Spleen (tissue), 11 donors: ENCODE data around the gene NGFR. TPM values are rescaled to one million over a fixed set of nuclear protein-coding genes. Genes with fewer than 3 reads are reported as not detected.

Source experiments
- DNase-seq: peaks from one replicate; pipeline ENCODE4 v3.0.0-alpha.2; 2020
- H3K27ac ChIP-seq, 8 donors: fragments of 200-600 bp; sonication (generic) in 7 of 8; 1 replicate in 4 of 8; 2 replicates in 4 of 8; pipeline versions ENCODE4 v1.5.0 to v1.8.0; 2016 to 2021; ENCODE audit warnings: inconsistent platforms in 4 of 8, mild to moderate bottlenecking in 4 of 8, moderate library complexity in 1 of 8
- H3K27me3 ChIP-seq, 7 donors: fragments of 200-600 bp; sonication (generic) in 6 of 7; replicated peaks in 1 of 7; 1 replicate in 4 of 7; 2 replicates in 3 of 7; pipeline versions ENCODE4 v1.5.0 to v1.8.0; 2016 to 2021; ENCODE audit warnings: inconsistent platforms in 3 of 7, mild to moderate bottlenecking in 1 of 7
- H3K36me3 ChIP-seq, 6 donors: fragments of 200-600 bp; sonication (generic) in 5 of 6; 1 replicate in 4 of 6; 2 replicates in 2 of 6; pipeline versions ENCODE4 v1.5.0 to v1.8.0; 2016 to 2021; ENCODE audit warnings: inconsistent platforms in 2 of 6
- H3K4me1 ChIP-seq, 6 donors: fragments of 200-600 bp; sonication (generic) in 5 of 6; 1 replicate in 3 of 6; 2 replicates in 3 of 6; pipeline versions ENCODE4 v1.5.0 to v1.8.0; 2016 to 2021; ENCODE audit warnings: inconsistent platforms in 3 of 6
- H3K4me3 ChIP-seq, 8 donors: fragments of 200-600 bp; sonication (generic) in 7 of 8; 1 replicate in 4 of 8; 2 replicates in 4 of 8; pipeline versions ENCODE4 v1.5.0 to v1.8.0; 2016 to 2021; ENCODE audit warnings: inconsistent platforms in 4 of 8, mild to moderate bottlenecking in 4 of 8, moderate library complexity in 2 of 8
- H3K9me3 ChIP-seq, 8 donors: fragments of 200-600 bp; sonication (generic) in 7 of 8; 1 replicate in 4 of 8; 2 replicates in 4 of 8; pipeline versions ENCODE4 v1.5.0 to v1.8.0; 2016 to 2021; ENCODE audit warnings: inconsistent platforms in 4 of 8
- CTCF ChIP-seq, 11 experiments: fragments of 200-600 bp in 7 of 11; fragments of 450-650 bp in 4 of 11; sonication (generic) in 4 of 11; IDR thresholded peaks in 8 of 11; conservative IDR thresholded peaks in 3 of 11; 1 replicate in 7 of 11; 2 replicates in 4 of 11; pipeline versions ENCODE4 v1.4.0 to v1.8.0; 2016 to 2021; ENCODE audit warnings: antibody characterized with exemption in 11 of 11, inconsistent platforms in 4 of 11, mild to moderate bottlenecking in 1 of 11
- POLR2A ChIP-seq, 3 donors: fragments of 450-650 bp; IDR thresholded peaks; one replicate each; pipeline ENCODE4 v1.5.1; 2017; ENCODE audit warnings: antibody characterized with exemption in 3 of 3, mild to moderate bottlenecking in 1 of 3
- POLR2AphosphoS5 ChIP-seq, 3 donors: sonication (generic); formaldehyde crosslinking; IDR thresholded peaks; one replicate each; pipeline ENCODE4 v1.5.1; 2017; ENCODE audit warnings: antibody characterized with exemption in 3 of 3
- WGBS, 5 donors: extraction: QIAGEN DNeasy Blood & Tissue Kit in 3 of 5; methylation state at CpG; one replicate each; pipeline versions ENCODE4 v1.1.5 to v1.1.7; 2013 to 2018; 5-methylcytosine and 5-hydroxymethylcytosine counted together
- intact Hi-C: fragments of 100-400 bp; cut with DNase I; formaldehyde crosslinking; loops from one replicate; pipeline ENCODE4 v1.15.0; 2023; ENCODE audit warnings: low total_unique reads
- polyA plus RNA-seq, 3 donors: library from polyadenylated mRNA; stranded (reverse); fragments of 200-250 nt; gene quantifications; one replicate each; pipeline ENCODE4 v1.2.1, GENCODE V29; 2013
- total RNA-seq, 7 donors: library from RNA; depleted of rRNA in 3 of 7; stranded (reverse); fragments of >200 nt in 3 of 7; fragmentation: NEBNext Ultra II Directional in 4 of 7; extraction: Animal tissue kit (Norgen Biotek cat#: 25700) in 4 of 7; gene quantifications; one replicate each; pipeline versions ENCODE4 v1.1.0 to v1.2.1, GENCODE V29; 2016 to 2021
- donor health status: healthy with polysubstance abuse.
- donor health status: DM: no; HTN: no; CAD: no; lungs with moderate emphysema.
- donor health status: DM: no; HTN: no; CAD: no.
- donor health status: Bipolar disorder and iron deficiency.
- donor health status: healthy.
- donor health status: DM: no; HTN: no; CAD: no.
- donor health status: DM: yes; HTN: yes; CAD: no.

Gene NGFR
- total and polyA plus RNA-seq, 10 donors, result 4.1 to 36.8 (median 13.9) TPM

- Histone ChIP-seq H3K27me3 (peaks cover 0 to 29% (median 0%) of the 10 kb centered on the region in 7 donors), H3K36me3 (no peaks in the 10 kb centered on the region), H3K4me3 (no peak overlapping the region), H3K9me3 (no peaks in the 10 kb centered on the region), H3K4me1 (peaks cover 0 to 18% (median 6%) of the 10 kb centered on the region in 6 donors), H3K27ac (no peak overlapping the region)
- WGBS, 5 donors, result 76 to 84% (median 77%) methylated on average over 5 to 11 of the region's 11 CpGs
- DNase-seq, result peak; percentile 67
- no peak for TF ChIP-seq POLR2AphosphoS5 (IDR thresholded peaks at IDR 0.05)
- TF ChIP-seq POLR2A (IDR thresholded peaks at IDR 0.05), result no peak
- TF ChIP-seq CTCF (IDR thresholded peaks at IDR 0.05 in 8 of 11, conservative IDR thresholded peaks at IDR 0.05 in 3 of 11), result no peak
- intact Hi-C loops, result no loop called here
Observed at GRCh38 chr17:49523706-49524472, 28.8 kb downstream of the NGFR start.

- WGBS, 5 donors, result 77 to 90% (median 88%) methylated on average over 11 to 17 of the region's 17 CpGs
- peaks cover 0 to 37% (median 0%) of the 10 kb centered on the region in 7 donors for H3K27me3 ChIP-seq
- intact Hi-C loops, result no loop called here
- no peaks in the 10 kb centered on the region for H3K36me3 ChIP-seq
- no peak overlapping the region for H3K4me3 ChIP-seq
- no peak overlapping the region for H3K27ac ChIP-seq
- H3K9me3 ChIP-seq, result no peaks in the 10 kb centered on the region
- TF ChIP-seq CTCF (IDR thresholded peaks at IDR 0.05 in 8 of 11, conservative IDR thresholded peaks at IDR 0.05 in 3 of 11) (no peak), POLR2A (IDR thresholded peaks at IDR 0.05) (no peak), POLR2AphosphoS5 (IDR thresholded peaks at IDR 0.05) (no peak)
- peak; percentile 66 for DNase-seq
- peaks cover 0 to 18% (median 6%) of the 10 kb centered on the region in 6 donors for H3K4me1 ChIP-seq
Observed at GRCh38 chr17:49524473-49525359, 29.6 kb downstream of the NGFR start.

GRCh38 chr17:49525831-49526741, 31.0 kb downstream of the NGFR start:
- Histone ChIP-seq H3K4me1 (peaks cover 0 to 18% (median 6%) of the 10 kb centered on the region in 6 donors), H3K9me3 (no peaks in the 10 kb centered on the region), H3K4me3 (no peak overlapping the region), H3K27me3 (peaks cover 0 to 33% (median 0%) of the 10 kb centered on the region in 7 donors), H3K27ac (no peak overlapping the region), H3K36me3 (no peaks in the 10 kb centered on the region)
- TF ChIP-seq CTCF (IDR thresholded peaks at IDR 0.05 in 8 of 11, conservative IDR thresholded peaks at IDR 0.05 in 3 of 11), result no peak
- TF ChIP-seq POLR2A (IDR thresholded peaks at IDR 0.05), result no peak
- TF ChIP-seq POLR2AphosphoS5 (IDR thresholded peaks at IDR 0.05), result no peak
- intact Hi-C loops, result no loop called here
- 78 to 87% (median 83%) methylated on average over 23 to 24 of the region's 24 CpGs for WGBS, 5 donors
- DNase-seq, result peak; percentile 58
